Body of pancreas (tissue), 4 donors: ENCODE results near the gene TMEM184A. TPM values are rescaled to one million over a fixed set of nuclear protein-coding genes. Genes with fewer than 3 reads are reported as not detected.

Experiments used
- ATAC-seq: fragments of 150-250 bp; one replicate; pipeline ENCODE4 v1.9.1; 2016
- DNase-seq, 4 donors: peaks; one replicate each; pipeline ENCODE4 v3.0.0-alpha.2; 2019
- H3K27ac ChIP-seq, 4 donors: fragments of 200-600 bp; sonication (generic); 1 replicate in 3 of 4; 2 replicates in 1 of 4; pipeline versions ENCODE4 v1.5.1 to v1.6.1; 2016 to 2019; ENCODE audit warnings: mild to moderate bottlenecking in 1 of 4, mixed read lengths in 1 of 4, moderate library complexity in 1 of 4
- H3K27me3 ChIP-seq, 2 donors: fragments of 200-600 bp; sonication (generic); one replicate each; pipeline ENCODE4 v1.6.0; 2016; ENCODE audit warnings: mild to moderate bottlenecking in 1 of 2
- H3K36me3 ChIP-seq, 2 donors: fragments of 200-600 bp; sonication (generic); replicated peaks in 1 of 2; 2 replicates each; pipeline ENCODE4 v1.5.1; 2016; ENCODE audit warnings: low read depth in 2 of 2; ENCODE audit not compliant: insufficient read depth in 1 of 2
- H3K4me1 ChIP-seq: fragments of 200-600 bp; sonication (generic); one replicate; pipeline ENCODE4 v1.6.0; 2016
- H3K4me3 ChIP-seq, 2 donors: fragments of 200-600 bp; sonication (generic); 1 replicate in 1 of 2; 2 replicates in 1 of 2; pipeline ENCODE4 v1.5.1; 2016 to 2019
- H3K9me3 ChIP-seq, 3 donors: fragments of 200-600 bp; sonication (generic); 1 replicate in 2 of 3; 2 replicates in 1 of 3; pipeline ENCODE4 v1.5.1; 2016
- POLR2A ChIP-seq, 3 donors: fragments of 450-650 bp; IDR thresholded peaks; one replicate each; pipeline ENCODE4 v1.6.1; 2016; ENCODE audit warnings: antibody characterized with exemption in 3 of 3, mild to moderate bottlenecking in 2 of 3
- WGBS, 2 donors: methylation state at CpG; one replicate each; pipeline ENCODE4 v1.1.5; 2017; 5-methylcytosine and 5-hydroxymethylcytosine counted together
- intact Hi-C: fragments of 100-400 bp; cut with DNase I; formaldehyde crosslinking; loops from one replicate; pipeline ENCODE4 v1.15.1; 2023
- total RNA-seq, 2 donors: library from RNA; depleted of rRNA; stranded (reverse); fragments of >200 nt; gene quantifications; one replicate each; pipeline ENCODE4 v1.1.0, GENCODE V29; 2016
- TF ChIP-seq, protein P1 (sequence below), 7 experiments: fragments of 450-650 bp in 4 of 7; fragments of 200-600 bp in 3 of 7; sonication (generic) in 3 of 7; IDR thresholded peaks; one replicate each; pipeline ENCODE4 v1.5.1; 2016 to 2019; ENCODE audit warnings: antibody characterized with exemption in 7 of 7

TMEM184A gene
- total RNA-seq, 2 donors from 2014 or later: 21.0 to 65.3 TPM

- Histone ChIP-seq H3K9me3 (no peaks in the 10 kb centered on the region), H3K4me3 (no peak overlapping the region), H3K36me3 (peaks cover 0 to 1% of the 10 kb centered on the region in 2 donors), H3K4me1 (peaks cover 22% of the 10 kb centered on the region), H3K27me3 (no peaks in the 10 kb centered on the region), H3K27ac (no peak overlapping the region)
- ATAC-seq (no peak), DNase-seq (no peak)
- intact Hi-C loops: no loop called here
- TF ChIP-seq, protein P1, sequence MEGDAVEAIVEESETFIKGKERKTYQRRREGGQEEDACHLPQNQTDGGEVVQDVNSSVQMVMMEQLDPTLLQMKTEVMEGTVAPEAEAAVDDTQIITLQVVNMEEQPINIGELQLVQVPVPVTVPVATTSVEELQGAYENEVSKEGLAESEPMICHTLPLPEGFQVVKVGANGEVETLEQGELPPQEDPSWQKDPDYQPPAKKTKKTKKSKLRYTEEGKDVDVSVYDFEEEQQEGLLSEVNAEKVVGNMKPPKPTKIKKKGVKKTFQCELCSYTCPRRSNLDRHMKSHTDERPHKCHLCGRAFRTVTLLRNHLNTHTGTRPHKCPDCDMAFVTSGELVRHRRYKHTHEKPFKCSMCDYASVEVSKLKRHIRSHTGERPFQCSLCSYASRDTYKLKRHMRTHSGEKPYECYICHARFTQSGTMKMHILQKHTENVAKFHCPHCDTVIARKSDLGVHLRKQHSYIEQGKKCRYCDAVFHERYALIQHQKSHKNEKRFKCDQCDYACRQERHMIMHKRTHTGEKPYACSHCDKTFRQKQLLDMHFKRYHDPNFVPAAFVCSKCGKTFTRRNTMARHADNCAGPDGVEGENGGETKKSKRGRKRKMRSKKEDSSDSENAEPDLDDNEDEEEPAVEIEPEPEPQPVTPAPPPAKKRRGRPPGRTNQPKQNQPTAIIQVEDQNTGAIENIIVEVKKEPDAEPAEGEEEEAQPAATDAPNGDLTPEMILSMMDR (IDR thresholded peaks at IDR 0.05): no peak
- no peak for TF ChIP-seq POLR2A (IDR thresholded peaks at IDR 0.05)
- WGBS, 2 donors: 82 to 87% methylated on average over 6 to 13 of the region's 13 CpGs
Observed at GRCh38 chr7:1566687-1567048, 10.7 kb upstream of the TMEM184A start.

DNA sequence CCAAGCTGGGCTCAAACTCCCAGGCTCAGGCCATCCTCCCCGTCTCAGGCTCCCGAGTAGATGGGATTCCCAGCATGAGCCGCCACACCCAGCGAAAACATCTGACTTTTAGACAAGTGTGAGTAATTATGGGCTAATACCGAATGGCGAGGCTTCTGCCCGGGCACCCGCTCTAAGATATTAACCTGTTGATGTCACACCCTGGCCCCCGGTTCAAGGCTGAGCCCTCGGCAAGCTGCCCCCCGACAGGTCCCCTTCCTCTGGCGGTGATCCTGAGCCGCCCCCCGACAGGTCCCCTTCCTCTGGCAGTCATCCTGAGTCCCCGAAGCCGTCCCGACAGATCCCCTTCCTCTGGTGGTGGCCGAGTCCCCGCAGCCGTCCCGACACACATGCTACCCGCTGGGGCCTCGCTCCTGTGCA lies 8.6 kb upstream of the TMEM184A start:
- Histone ChIP-seq H3K36me3 (peaks cover 0 to 1% of the 10 kb centered on the region in 2 donors), H3K9me3 (no peaks in the 10 kb centered on the region), H3K4me3 (no peak overlapping the region), H3K27ac (no peak overlapping the region), H3K27me3 (no peaks in the 10 kb centered on the region), H3K4me1 (peaks cover 11% of the 10 kb centered on the region)
- DNase-seq (no peak), ATAC-seq (no peak)
- TF ChIP-seq, protein P1 (IDR thresholded peaks at IDR 0.05): no peak
- TF ChIP-seq POLR2A (IDR thresholded peaks at IDR 0.05): no peak
- WGBS, 2 donors: 68 to 87% methylated on average over 16 to 23 of the region's 23 CpGs
- intact Hi-C loops: no loop called here

GRCh38 chr7:1563981-1564602 lies 8.1 kb upstream of the TMEM184A start:
- H3K4me3 ChIP-seq: no peak overlapping the region
- H3K36me3 ChIP-seq: peaks cover 0 to 1% of the 10 kb centered on the region in 2 donors
- intact Hi-C loops: no loop called here
- ATAC-seq (no peak), DNase-seq (no peak)
- no peaks in the 10 kb centered on the region for H3K9me3 ChIP-seq
- 88 to 90% methylated on average over 14 to 15 of the region's 15 CpGs for WGBS, 2 donors
- no peak for TF ChIP-seq POLR2A (IDR thresholded peaks at IDR 0.05)
- TF ChIP-seq, protein P1 (IDR thresholded peaks at IDR 0.05): no peak
- no peak overlapping the region for H3K27ac ChIP-seq
- peaks cover 10% of the 10 kb centered on the region for H3K4me1 ChIP-seq
- H3K27me3 ChIP-seq: no peaks in the 10 kb centered on the region

DNA sequence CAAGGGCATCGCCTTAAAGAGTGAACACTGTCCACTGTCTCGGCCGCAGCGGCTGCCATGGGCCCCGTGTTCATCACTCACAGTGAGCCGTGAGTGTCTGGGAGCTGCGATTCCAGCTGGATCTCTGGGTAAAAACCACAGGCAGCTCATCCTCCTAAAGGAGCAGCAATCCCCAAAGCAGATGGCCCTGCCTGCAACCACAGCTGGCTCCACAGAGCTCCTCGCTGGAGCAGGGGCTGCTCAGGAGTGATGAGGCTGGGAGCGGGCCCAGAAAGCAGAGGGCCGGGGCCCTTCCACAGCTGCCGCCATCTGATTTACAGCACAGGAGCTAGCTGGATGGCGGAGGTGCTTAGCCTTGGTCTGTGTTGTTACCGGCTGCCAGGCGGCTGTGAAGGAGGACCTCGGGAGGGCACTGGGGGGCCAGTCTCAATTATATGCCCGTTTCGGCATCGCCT lies 6.6 kb upstream of the TMEM184A start:
- no peak overlapping the region for H3K27ac ChIP-seq
- 74 to 100% methylated on average over 3 to 18 of the region's 18 CpGs for WGBS, 2 donors
- H3K4me1 ChIP-seq: peaks cover 11% of the 10 kb centered on the region
- ATAC-seq: no peak
- H3K27me3 ChIP-seq: no peaks in the 10 kb centered on the region
- TF ChIP-seq, protein P1 (IDR thresholded peaks at IDR 0.05): no peak
- no peak for TF ChIP-seq POLR2A (IDR thresholded peaks at IDR 0.05)
- DNase-seq: no peak
- H3K4me3 ChIP-seq: no peak overlapping the region
- H3K9me3 ChIP-seq: no peaks in the 10 kb centered on the region
- H3K36me3 ChIP-seq: peaks cover 0 to under 1% of the 10 kb centered on the region in 2 donors
- intact Hi-C loops: no loop called here

- no peaks in the 10 kb centered on the region for H3K27me3 ChIP-seq
- WGBS, 2 donors: 61 to 65% methylated on average over 16 of the region's 16 CpGs
- no peaks in the 10 kb centered on the region for H3K36me3 ChIP-seq
- ATAC-seq: no peak
- no peak overlapping the region for H3K4me3 ChIP-seq
- peaks cover 11% of the 10 kb centered on the region for H3K4me1 ChIP-seq
- intact Hi-C loops: no loop called here
- H3K27ac ChIP-seq: no peak overlapping the region
- TF ChIP-seq POLR2A (IDR thresholded peaks at IDR 0.05): no peak
- DNase-seq: no peak
- H3K9me3 ChIP-seq: no peaks in the 10 kb centered on the region
Observed at GRCh38 chr7:1562116-1562515, 6.1 kb upstream of the TMEM184A start.
